ENCODE results near the gene ANAPC15.
"Not testable (repeated sequence)": the region's sequence is repeated elsewhere in the genome, so short reads cannot be mapped to it uniquely, and the experiment has no call there.

ANAPC15 gene

GRCh38 chr11:72141066-72141465, 28.6 kb upstream of the ANAPC15 start:
- no peak overlapping the region for H3K4me3 ChIP-seq (ENCODE audit: low read depth in 1 of 2, low read length in 2 of 2)
- H3K36me3 ChIP-seq (ENCODE audit: control insufficient read depth in 1 of 2, insufficient read depth in 2 of 2, low read length in 2 of 2) = no peaks in the 10 kb centered on the region
- no peaks in the 10 kb centered on the region for H3K4me1 ChIP-seq (ENCODE audit: control insufficient read depth in 1 of 2, insufficient read depth in 2 of 2, low read length in 2 of 2)
- no peaks in the 10 kb centered on the region for H3K27me3 ChIP-seq (ENCODE audit: low read depth, low read length)
- H3K9me3 ChIP-seq (ENCODE audit: control insufficient read depth in 1 of 2, low read length in 2 of 2) = no peaks in the 10 kb centered on the region
- no peak overlapping the region for H3K27ac ChIP-seq (ENCODE audit: low read length)

GRCh38 chr11:72140661-72141060, 28.2 kb upstream of the ANAPC15 start:
- H3K9me3 ChIP-seq (ENCODE audit: control insufficient read depth in 1 of 2, low read length in 2 of 2) = no peaks in the 10 kb centered on the region

GRCh38 chr11:72139500-72139899, 27.0 kb upstream of the ANAPC15 start:
- Histone ChIP-seq H3K36me3 (ENCODE audit: control insufficient read depth in 1 of 2, insufficient read depth in 2 of 2, low read length in 2 of 2) (no peaks in the 10 kb centered on the region), H3K27me3 (ENCODE audit: low read depth, low read length) (no peaks in the 10 kb centered on the region), H3K9me3 (ENCODE audit: control insufficient read depth in 1 of 2, low read length in 2 of 2) (no peaks in the 10 kb centered on the region), H3K4me3 (ENCODE audit: low read depth in 1 of 2, low read length in 2 of 2) (no peak overlapping the region), H3K4me1 (ENCODE audit: control insufficient read depth in 1 of 2, insufficient read depth in 2 of 2, low read length in 2 of 2) (no peaks in the 10 kb centered on the region), H3K27ac (ENCODE audit: low read length) (no peak overlapping the region)

More at GRCh38 chr11:72140661-72141060, 28.2 kb upstream of the ANAPC15 start:
- no peaks in the 10 kb centered on the region for H3K4me1 ChIP-seq (ENCODE audit: control insufficient read depth in 1 of 2, insufficient read depth in 2 of 2, low read length in 2 of 2)
- no peaks in the 10 kb centered on the region for H3K36me3 ChIP-seq (ENCODE audit: control insufficient read depth in 1 of 2, insufficient read depth in 2 of 2, low read length in 2 of 2)
- no peaks in the 10 kb centered on the region for H3K27me3 ChIP-seq (ENCODE audit: low read depth, low read length)
- H3K4me3 ChIP-seq (ENCODE audit: low read depth in 1 of 2, low read length in 2 of 2) = no peak overlapping the region
- H3K27ac ChIP-seq (ENCODE audit: low read length) = no peak overlapping the region

GRCh38 chr11:72138821-72139390, 26.4 kb upstream of the ANAPC15 start:
- H3K27me3 ChIP-seq (ENCODE audit: low read depth, low read length) = no peaks in the 10 kb centered on the region
- no peaks in the 10 kb centered on the region for H3K4me1 ChIP-seq (ENCODE audit: control insufficient read depth in 1 of 2, insufficient read depth in 2 of 2, low read length in 2 of 2)
- no peak overlapping the region for H3K4me3 ChIP-seq (ENCODE audit: low read depth in 1 of 2, low read length in 2 of 2)
- H3K36me3 ChIP-seq (ENCODE audit: control insufficient read depth in 1 of 2, insufficient read depth in 2 of 2, low read length in 2 of 2) = no peaks in the 10 kb centered on the region
- no peaks in the 10 kb centered on the region for H3K9me3 ChIP-seq (ENCODE audit: control insufficient read depth in 1 of 2, low read length in 2 of 2)
- no peak overlapping the region for H3K27ac ChIP-seq (ENCODE audit: low read length)

- Histone ChIP-seq H3K9me3 (ENCODE audit: control insufficient read depth in 1 of 2, low read length in 2 of 2) (no peaks in the 10 kb centered on the region), H3K36me3 (ENCODE audit: control insufficient read depth in 1 of 2, insufficient read depth in 2 of 2, low read length in 2 of 2) (no peaks in the 10 kb centered on the region), H3K27me3 (ENCODE audit: low read depth, low read length) (no peaks in the 10 kb centered on the region), H3K4me1 (ENCODE audit: control insufficient read depth in 1 of 2, insufficient read depth in 2 of 2, low read length in 2 of 2) (no peaks in the 10 kb centered on the region), H3K4me3 (ENCODE audit: low read depth in 1 of 2, low read length in 2 of 2) (peak overlapping the region in 1 of 2 donors; percentile 35), H3K27ac (ENCODE audit: low read length) (no peak overlapping the region)
Measured at GRCh38 chr11:72136684-72137262, 24.3 kb upstream of the ANAPC15 start.

- Histone ChIP-seq H3K36me3 (ENCODE audit: control insufficient read depth in 1 of 2, insufficient read depth in 2 of 2, low read length in 2 of 2) (no peaks in the 10 kb centered on the region), H3K9me3 (ENCODE audit: control insufficient read depth in 1 of 2, low read length in 2 of 2) (no peaks in the 10 kb centered on the region), H3K27ac (ENCODE audit: low read length) (no peak overlapping the region), H3K27me3 (ENCODE audit: low read depth, low read length) (no peaks in the 10 kb centered on the region), H3K4me3 (ENCODE audit: low read depth in 1 of 2, low read length in 2 of 2) (peak overlapping the region in 1 of 2 donors; percentile 35), H3K4me1 (ENCODE audit: control insufficient read depth in 1 of 2, insufficient read depth in 2 of 2, low read length in 2 of 2) (no peaks in the 10 kb centered on the region)
Measured at GRCh38 chr11:72135891-72136683, 23.6 kb upstream of the ANAPC15 start.

- peak within 1 kb of the TSS in 1 of 2 donors; percentile 35 for H3K4me3 ChIP-seq (ENCODE audit: low read depth in 1 of 2, low read length in 2 of 2)
- H3K9me3 ChIP-seq (ENCODE audit: control insufficient read depth in 1 of 2, low read length in 2 of 2); H3K27ac ChIP-seq (ENCODE audit: low read length); H3K4me1 ChIP-seq (ENCODE audit: control insufficient read depth in 1 of 2, insufficient read depth in 2 of 2, low read length in 2 of 2); H3K36me3 ChIP-seq (ENCODE audit: control insufficient read depth in 1 of 2, insufficient read depth in 2 of 2, low read length in 2 of 2); H3K27me3 ChIP-seq (ENCODE audit: low read depth, low read length): not testable (repeated sequence)
Measured at GRCh38 chr11:72135473-72135872, 23.0 kb upstream of the ANAPC15 start, which contains the start of gene FOLR3. FOLR3 (plus strand) TSS chr11:72135725; CDS start chr11:72135953, 228 bp downstream.

- no peaks in the 10 kb centered on the region for H3K27me3 ChIP-seq (ENCODE audit: low read depth, low read length)
- no peaks in the 10 kb centered on the region for H3K36me3 ChIP-seq (ENCODE audit: control insufficient read depth in 1 of 2, insufficient read depth in 2 of 2, low read length in 2 of 2)
- peak overlapping the region in 1 of 2 donors; percentile 1 for H3K4me3 ChIP-seq (ENCODE audit: low read depth in 1 of 2, low read length in 2 of 2)
- no peak overlapping the region for H3K27ac ChIP-seq (ENCODE audit: low read length)
- no peaks in the 10 kb centered on the region for H3K9me3 ChIP-seq (ENCODE audit: control insufficient read depth in 1 of 2, low read length in 2 of 2)
- H3K4me1 ChIP-seq (ENCODE audit: control insufficient read depth in 1 of 2, insufficient read depth in 2 of 2, low read length in 2 of 2) = no peaks in the 10 kb centered on the region
Measured at GRCh38 chr11:72132646-72133045, 20.2 kb upstream of the ANAPC15 start.

- Histone ChIP-seq H3K27me3 (ENCODE audit: low read depth, low read length) (no peaks in the 10 kb centered on the region), H3K4me3 (ENCODE audit: low read depth in 1 of 2, low read length in 2 of 2) (no peak overlapping the region), H3K4me1 (ENCODE audit: control insufficient read depth in 1 of 2, insufficient read depth in 2 of 2, low read length in 2 of 2) (no peaks in the 10 kb centered on the region), H3K9me3 (ENCODE audit: control insufficient read depth in 1 of 2, low read length in 2 of 2) (no peaks in the 10 kb centered on the region), H3K27ac (ENCODE audit: low read length) (no peak overlapping the region), H3K36me3 (ENCODE audit: control insufficient read depth in 1 of 2, insufficient read depth in 2 of 2, low read length in 2 of 2) (no peaks in the 10 kb centered on the region)
Measured at GRCh38 chr11:72129381-72129780, 16.9 kb upstream of the ANAPC15 start.

GRCh38 chr11:72127923-72128322, 15.4 kb upstream of the ANAPC15 start:
- H3K4me1 ChIP-seq (ENCODE audit: control insufficient read depth in 1 of 2, insufficient read depth in 2 of 2, low read length in 2 of 2) = no peaks in the 10 kb centered on the region
- no peak overlapping the region for H3K27ac ChIP-seq (ENCODE audit: low read length)
- H3K4me3 ChIP-seq (ENCODE audit: low read depth in 1 of 2, low read length in 2 of 2) = no peak overlapping the region
- no peaks in the 10 kb centered on the region for H3K27me3 ChIP-seq (ENCODE audit: low read depth, low read length)
- no peaks in the 10 kb centered on the region for H3K36me3 ChIP-seq (ENCODE audit: control insufficient read depth in 1 of 2, insufficient read depth in 2 of 2, low read length in 2 of 2)
- no peaks in the 10 kb centered on the region for H3K9me3 ChIP-seq (ENCODE audit: control insufficient read depth in 1 of 2, low read length in 2 of 2)

GRCh38 chr11:72125956-72126355, 13.5 kb upstream of the ANAPC15 start:
- no peaks in the 10 kb centered on the region for H3K4me1 ChIP-seq (ENCODE audit: control insufficient read depth in 1 of 2, insufficient read depth in 2 of 2, low read length in 2 of 2)
- H3K27ac ChIP-seq (ENCODE audit: low read length) = no peak overlapping the region
- H3K9me3 ChIP-seq (ENCODE audit: control insufficient read depth in 1 of 2, low read length in 2 of 2) = no peaks in the 10 kb centered on the region
- H3K27me3 ChIP-seq (ENCODE audit: low read depth, low read length) = no peaks in the 10 kb centered on the region
- H3K4me3 ChIP-seq (ENCODE audit: low read depth in 1 of 2, low read length in 2 of 2) = no peak overlapping the region
- H3K36me3 ChIP-seq (ENCODE audit: control insufficient read depth in 1 of 2, insufficient read depth in 2 of 2, low read length in 2 of 2) = no peaks in the 10 kb centered on the region
